GM12801 (cell line): Measurements from ENCODE around the gene IGFBP1.

ENCODE experiments used
- TF ChIP-seq, protein P1 (sequence below): IDR thresholded peaks from one replicate; pipeline ENCODE4 v1.5.1; 2011; ENCODE audit warnings: control low read depth; ENCODE audit not compliant: insufficient read length; ENCODE audit errors: extremely low read depth

Gene IGFBP1

DNA sequence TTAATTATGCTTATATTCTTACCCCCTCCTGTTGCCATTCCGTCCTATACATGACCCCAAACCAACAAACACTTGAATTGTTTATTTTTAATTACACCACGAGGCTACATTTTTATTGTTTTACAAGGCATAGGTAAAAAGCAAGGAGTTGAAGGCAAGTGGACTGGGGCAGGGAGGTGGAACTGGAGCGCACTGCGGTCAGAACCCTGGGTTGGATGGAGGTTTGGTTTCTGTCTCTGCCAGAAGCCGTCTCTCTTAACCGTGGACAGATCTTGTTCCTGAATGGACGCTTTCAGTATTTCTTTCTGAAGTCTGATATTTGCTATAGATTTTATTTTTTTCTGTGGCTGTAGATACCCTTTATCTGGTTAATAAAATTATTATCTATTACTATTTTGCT lies 52.7 kb downstream of the IGFBP1 start:
- TF ChIP-seq, protein P1, sequence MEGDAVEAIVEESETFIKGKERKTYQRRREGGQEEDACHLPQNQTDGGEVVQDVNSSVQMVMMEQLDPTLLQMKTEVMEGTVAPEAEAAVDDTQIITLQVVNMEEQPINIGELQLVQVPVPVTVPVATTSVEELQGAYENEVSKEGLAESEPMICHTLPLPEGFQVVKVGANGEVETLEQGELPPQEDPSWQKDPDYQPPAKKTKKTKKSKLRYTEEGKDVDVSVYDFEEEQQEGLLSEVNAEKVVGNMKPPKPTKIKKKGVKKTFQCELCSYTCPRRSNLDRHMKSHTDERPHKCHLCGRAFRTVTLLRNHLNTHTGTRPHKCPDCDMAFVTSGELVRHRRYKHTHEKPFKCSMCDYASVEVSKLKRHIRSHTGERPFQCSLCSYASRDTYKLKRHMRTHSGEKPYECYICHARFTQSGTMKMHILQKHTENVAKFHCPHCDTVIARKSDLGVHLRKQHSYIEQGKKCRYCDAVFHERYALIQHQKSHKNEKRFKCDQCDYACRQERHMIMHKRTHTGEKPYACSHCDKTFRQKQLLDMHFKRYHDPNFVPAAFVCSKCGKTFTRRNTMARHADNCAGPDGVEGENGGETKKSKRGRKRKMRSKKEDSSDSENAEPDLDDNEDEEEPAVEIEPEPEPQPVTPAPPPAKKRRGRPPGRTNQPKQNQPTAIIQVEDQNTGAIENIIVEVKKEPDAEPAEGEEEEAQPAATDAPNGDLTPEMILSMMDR, result no peak
